GM18868 (cell line): ENCODE measurements around the gene PDCD1.
"Not testable (repeated sequence)": the region's sequence is repeated elsewhere in the genome, so short reads cannot be mapped to it uniquely, and the experiment has no call there.

Source experiments
- ATAC-seq: cut with Tn5 transposase; IDR thresholded peaks from one replicate; pipeline ENCODE4 v1.9.1; 2021; ENCODE audit warnings: mild to moderate bottlenecking, moderate library complexity; ENCODE audit not compliant: unreplicated experiment

PDCD1 gene

DNA sequence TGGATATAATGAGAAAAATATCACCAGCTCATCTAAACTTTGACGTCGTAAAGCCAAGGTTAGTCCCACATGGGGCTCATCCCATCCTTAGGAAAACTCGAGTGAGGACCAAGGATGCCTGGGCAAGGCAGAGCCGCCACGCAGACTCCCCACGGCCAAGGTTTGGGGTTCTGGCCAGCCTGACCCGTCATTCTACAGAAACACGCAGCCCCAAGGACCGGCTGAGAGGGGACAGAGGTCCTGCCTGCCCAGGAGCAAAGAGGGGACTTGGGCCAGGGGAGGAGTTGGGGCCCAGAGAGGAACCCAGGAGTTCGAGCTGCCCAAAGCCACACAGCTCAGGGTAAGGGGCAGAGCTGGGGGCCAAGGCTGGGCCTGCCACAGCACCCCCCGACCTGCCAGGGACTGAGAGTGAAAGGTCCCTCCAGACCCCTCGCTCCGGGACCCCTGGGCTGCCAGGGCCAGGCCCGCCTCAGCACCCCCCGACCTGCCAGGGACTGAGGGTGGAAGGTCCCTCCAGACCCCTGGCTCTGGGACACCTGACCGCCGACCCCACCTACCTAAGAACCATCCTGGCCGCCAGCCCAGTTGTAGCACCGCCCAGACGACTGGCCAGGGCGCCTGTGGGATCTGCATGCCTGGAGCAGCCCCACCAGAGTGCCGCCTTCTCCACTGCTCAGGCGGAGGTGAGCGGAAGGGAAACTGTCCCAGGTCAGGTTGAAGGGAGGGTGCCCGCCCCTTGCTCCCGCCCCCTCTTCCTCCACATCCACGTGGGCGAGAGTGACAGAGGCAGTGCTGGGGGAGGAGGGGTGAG lies at the start of gene PDCD1:
Gene PDCD1, minus strand, starts transcription at position 689 of the 811 bp plus-strand sequence. Its CDS starts 56 bp downstream, at position 633.
- ATAC-seq = no peak

DNA sequence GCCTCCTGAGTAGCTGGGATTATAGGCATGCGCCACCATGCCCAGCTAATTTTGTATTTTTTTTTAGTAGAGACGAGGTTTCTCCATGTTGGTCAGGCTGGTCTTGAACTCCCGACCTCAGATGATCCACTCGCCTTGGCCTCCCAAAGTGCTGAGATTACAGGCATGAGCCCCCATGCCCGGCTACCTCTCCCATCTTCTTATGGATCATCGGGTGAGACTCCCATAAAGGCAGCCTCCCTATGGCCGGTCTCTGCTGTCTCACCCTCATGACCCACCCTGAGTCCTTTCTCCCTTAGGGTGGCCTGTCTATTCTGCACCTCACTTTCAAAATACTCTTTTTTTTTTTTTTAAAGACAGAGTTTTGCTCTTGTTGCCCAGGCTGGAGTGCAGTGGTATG lies 49.1 kb upstream of the PDCD1 start:
- not testable (repeated sequence) for ATAC-seq

DNA sequence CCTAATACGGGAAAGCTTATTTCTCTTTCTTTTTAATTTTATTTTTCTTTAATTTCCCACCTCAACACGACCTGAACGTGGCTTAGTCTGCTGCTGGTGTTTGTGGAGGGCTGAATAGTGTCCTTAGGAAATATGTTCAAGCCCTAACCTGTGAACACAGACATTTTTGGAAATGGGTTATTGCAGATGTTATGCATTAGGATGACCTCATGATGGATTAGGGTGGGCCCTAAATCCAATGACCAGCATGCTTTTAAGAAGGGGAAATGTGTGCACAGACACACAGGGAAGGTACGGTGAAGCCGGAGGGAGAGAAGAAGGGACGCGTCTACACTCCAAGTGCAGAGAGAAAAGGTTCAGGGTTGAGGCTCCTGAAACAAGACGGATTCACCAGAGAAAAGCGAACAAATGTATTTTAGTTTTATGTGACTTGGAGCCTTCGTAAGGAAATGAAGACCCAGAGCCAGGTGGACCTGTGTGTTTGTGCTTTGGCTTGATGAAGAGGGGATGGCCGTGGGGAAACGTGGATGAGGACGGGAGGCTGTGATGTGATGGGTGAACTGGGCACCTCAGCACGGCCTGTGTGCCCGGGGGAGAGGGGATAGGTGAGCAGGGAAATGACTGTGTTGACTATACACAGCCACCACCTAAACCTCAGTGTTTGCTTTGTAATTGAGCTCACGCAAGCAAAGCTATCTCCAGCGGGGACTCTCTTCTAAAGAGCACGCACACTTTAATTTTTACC lies 48.3 kb upstream of the PDCD1 start:
- ATAC-seq = no peak

- ATAC-seq = not testable (repeated sequence)
Measured at GRCh38 chr2:241906378-241906770, 47.7 kb upstream of the PDCD1 start.

- no peak for ATAC-seq
Measured at GRCh38 chr2:241905716-241906377, 47.2 kb upstream of the PDCD1 start.

DNA sequence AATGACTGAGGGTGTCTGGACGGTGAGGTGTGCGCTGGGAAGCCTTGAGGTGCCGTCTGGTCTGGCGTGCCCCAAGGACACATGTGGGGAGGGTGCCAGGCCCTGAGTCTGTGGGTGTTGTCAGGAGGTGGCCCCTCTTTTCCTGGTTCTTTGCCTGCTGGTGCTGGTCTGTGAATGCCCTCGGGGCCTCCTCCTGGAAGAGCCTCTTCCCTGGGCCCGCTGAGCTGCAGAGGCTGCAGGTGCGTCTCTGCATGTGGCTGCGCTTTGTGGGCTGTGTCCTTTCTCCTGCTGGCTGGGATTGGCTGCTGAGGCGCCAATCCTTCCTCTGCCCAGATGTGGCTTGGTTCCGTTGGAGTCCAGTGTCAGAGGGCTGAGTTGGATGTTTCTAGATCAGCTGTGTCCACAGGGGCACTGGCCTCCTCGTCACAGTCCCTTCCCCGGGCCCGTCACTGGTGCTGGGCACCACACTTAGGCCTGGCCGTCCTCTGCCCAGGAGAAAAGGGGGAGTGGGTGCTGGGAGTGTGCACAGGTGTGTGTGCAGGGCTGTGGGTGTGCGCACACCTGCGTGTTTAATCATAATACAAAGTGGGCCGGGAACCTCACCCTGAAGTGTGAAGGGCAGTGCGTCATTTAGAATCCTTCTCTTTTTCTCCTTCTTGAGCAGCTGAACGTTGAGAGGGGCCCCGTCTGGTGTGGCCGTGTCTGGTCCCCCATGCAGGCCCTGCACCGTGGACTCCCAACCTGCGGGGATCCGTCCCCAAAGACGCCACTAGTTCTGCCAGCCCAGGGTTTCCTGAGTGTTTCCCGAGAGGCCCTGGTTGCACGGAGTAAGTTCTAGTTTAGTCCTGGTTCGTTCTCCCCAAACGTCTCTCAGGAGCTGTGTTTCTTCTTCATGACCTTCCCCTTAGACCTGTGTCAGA lies 46.4 kb upstream of the PDCD1 start:
- no peak for ATAC-seq

- no peak for ATAC-seq
Measured at GRCh38 chr2:241904011-241904718, 45.5 kb upstream of the PDCD1 start.

GRCh38 chr2:241903121-241904010 lies 44.7 kb upstream of the PDCD1 start:
- ATAC-seq = no peak

- ATAC-seq = no peak
Measured at GRCh38 chr2:241902357-241902991, 43.8 kb upstream of the PDCD1 start.

GRCh38 chr2:241901500-241902351 lies 43.0 kb upstream of the PDCD1 start:
- no peak for ATAC-seq

DNA sequence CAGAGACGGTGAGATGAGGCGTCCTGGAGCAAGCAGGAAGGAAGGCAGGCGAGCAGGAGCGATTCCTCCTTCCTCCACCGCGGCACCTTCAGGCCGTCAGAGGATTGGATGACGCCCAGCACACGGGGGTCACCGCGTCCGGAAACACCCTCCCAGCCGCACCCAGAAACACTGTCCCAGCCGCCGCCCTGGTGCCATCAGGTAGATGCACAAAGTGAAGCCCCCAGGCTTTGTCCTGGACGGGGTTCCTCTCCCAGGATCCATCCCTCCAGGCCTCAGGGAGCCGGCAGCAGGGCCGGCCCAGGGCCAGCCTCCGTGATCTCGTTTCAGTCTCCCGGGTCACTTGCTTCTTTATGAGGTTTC lies 42.3 kb upstream of the PDCD1 start:
- ATAC-seq = no peak

DNA sequence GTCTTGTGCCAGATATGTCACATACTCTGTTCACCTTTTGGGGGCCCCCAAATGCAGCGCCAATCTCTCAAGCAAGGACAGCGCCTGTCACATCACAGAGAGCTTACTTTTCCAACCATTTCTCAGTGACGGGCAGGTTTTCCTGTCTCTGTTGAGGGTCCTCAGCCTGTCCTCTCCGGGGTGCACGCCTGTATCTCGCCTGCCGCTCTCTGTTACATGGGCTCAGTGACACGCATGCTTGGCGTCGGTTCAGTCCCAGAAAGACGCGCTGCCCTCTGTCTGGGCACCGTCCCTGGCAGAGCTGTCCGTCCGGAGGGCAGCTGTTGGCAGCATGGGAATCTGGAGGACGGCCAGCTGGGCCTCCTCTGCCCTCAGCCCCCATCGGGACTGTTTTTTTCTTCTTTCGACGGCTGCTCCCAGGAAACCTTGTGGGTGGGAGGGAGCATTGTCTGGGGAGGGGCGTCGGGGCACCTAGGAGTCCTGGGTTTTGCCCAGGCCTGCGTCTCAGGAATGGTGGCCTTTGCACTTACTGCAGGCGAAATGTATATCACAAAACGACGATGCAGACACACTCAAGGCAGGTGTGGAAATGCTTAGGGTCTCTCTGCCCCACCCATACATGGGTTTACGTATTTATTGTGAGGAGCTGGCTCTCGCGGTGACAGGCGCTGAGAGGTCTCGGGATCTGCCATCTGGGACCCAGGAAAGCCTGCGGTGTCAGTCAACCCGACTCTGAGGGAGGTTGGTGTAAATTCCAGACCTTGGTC lies 41.7 kb upstream of the PDCD1 start:
- ATAC-seq = no peak

DNA sequence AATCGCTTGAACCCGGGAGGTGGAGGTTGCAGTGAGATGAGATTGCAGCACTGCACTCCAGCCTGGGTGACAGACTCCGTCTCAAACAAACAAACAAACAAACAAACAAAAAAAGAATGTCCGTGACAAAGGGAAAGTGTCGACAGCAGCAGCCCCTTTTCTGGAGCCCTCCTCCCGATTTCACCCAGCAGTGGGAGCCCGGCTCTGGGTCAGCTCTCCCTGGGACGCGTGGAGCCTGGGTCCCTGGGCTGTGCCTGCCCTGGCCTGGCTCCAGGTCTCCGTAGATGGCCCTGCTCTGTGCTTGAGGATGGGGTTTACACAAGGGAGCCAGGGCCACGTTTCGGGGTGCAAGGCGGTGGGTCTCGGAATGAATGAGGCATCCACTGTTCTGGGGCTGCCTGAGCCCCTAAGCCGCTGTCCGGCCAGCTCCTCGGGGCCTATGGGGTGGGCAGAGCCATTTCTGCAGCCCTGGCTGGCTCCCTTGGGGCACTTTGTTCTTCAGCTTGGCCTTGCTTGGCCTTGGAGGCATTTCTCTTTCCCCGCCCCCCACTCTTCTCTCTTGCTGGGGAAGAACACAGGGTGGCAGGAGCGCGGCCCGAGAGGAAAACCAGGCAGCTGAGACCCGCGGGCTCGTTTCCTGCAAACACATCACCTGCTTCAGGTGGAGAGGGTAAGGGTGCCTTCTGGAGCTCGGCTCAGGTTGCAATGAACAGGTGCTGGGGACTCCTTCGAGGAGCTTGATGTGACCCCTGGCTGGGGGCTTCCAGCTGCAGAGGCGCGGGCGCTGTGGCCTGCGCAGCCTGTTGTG lies 40.0 kb upstream of the PDCD1 start:
- ATAC-seq = no peak

GRCh38 chr2:241897231-241897916 lies 38.7 kb upstream of the PDCD1 start:
- ATAC-seq = no peak

- ATAC-seq = no peak
Measured at GRCh38 chr2:241896746-241897201, 38.1 kb upstream of the PDCD1 start.
